GM12872 (cell line): ENCODE measurements around the gene AGRN.

ENCODE experiments used
- TF ChIP-seq, protein P1 (sequence below): IDR thresholded peaks from 3 replicates; pipeline ENCODE4 v1.5.1; 2011; ENCODE audit warnings: low read depth, mild to moderate bottlenecking, low read length, moderate library complexity; ENCODE audit not compliant: insufficient read depth

The AGRN gene

GRCh38 chr1:1013105-1013921 lies 6.6 kb upstream of the AGRN start, which contains the start of gene ISG15:
TSS of gene ISG15 (plus strand) at chr1:1013497. CDS start at chr1:1013574, 77 bp downstream.
- TF ChIP-seq, protein P1, sequence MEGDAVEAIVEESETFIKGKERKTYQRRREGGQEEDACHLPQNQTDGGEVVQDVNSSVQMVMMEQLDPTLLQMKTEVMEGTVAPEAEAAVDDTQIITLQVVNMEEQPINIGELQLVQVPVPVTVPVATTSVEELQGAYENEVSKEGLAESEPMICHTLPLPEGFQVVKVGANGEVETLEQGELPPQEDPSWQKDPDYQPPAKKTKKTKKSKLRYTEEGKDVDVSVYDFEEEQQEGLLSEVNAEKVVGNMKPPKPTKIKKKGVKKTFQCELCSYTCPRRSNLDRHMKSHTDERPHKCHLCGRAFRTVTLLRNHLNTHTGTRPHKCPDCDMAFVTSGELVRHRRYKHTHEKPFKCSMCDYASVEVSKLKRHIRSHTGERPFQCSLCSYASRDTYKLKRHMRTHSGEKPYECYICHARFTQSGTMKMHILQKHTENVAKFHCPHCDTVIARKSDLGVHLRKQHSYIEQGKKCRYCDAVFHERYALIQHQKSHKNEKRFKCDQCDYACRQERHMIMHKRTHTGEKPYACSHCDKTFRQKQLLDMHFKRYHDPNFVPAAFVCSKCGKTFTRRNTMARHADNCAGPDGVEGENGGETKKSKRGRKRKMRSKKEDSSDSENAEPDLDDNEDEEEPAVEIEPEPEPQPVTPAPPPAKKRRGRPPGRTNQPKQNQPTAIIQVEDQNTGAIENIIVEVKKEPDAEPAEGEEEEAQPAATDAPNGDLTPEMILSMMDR = no peak

DNA sequence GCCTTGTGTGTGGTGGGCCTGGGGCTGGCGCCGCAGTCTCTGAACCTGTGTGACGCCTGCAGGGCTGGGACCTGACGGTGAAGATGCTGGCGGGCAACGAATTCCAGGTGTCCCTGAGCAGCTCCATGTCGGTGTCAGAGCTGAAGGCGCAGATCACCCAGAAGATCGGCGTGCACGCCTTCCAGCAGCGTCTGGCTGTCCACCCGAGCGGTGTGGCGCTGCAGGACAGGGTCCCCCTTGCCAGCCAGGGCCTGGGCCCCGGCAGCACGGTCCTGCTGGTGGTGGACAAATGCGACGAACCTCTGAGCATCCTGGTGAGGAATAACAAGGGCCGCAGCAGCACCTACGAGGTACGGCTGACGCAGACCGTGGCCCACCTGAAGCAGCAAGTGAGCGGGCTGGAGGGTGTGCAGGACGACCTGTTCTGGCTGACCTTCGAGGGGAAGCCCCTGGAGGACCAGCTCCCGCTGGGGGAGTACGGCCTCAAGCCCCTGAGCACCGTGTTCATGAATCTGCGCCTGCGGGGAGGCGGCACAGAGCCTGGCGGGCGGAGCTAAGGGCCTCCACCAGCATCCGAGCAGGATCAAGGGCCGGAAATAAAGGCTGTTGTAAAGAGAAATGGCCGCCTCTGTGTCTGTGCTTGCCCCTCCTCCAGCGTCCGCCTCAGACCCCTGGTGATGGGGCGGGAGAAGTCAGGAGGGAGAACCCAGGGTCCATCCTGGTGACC lies 5.8 kb upstream of the AGRN start:
- TF ChIP-seq, protein P1 = no peak

DNA sequence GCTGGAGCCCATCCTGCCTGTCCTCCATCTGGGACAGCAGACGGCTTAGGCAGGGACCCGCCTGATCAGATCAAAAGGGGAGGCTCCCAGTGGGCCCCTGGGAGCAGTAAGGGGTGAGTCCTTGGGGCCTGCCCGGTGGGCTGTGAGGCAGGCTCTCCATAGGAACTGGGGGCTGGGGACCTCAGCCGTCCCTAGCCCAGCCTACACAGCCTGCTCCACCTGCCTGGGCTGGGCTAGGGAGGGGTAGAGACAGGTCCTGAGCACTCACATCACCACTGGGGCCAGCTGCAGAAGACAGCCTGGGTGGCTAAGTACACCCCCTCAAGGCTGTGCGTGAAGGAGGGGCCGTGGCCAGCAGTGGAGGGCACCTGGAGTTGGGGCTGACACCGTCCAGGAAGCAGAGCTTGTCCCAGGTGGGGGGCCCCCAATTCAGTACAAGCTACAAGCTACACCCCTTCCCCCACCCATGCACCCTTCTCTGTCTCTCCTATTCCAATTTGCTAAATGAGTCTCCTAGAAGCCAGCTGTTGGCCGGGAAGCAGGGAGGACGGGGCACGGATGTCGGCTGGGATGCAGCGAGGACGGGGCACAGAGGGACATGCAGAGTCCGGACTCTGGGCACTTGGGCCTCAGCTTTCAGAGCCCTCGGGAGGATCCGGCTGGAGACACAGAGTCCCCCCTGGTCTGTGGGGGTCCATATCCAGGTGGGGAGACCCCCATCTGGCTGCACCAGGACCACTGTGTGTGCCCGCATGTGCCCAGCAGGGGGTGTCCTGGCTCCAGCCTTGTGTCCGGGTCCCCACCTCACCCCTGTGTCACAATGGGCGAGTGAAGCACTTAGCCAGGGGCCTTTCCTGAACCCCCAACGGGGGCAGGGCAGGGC lies 4.9 kb upstream of the AGRN start:
- TF ChIP-seq, protein P1 = peak; percentile 60; the same call in 2 of the 3 replicates

- TF ChIP-seq, protein P1 = peak; percentile 55
Measured at GRCh38 chr1:1019122-1019999, 559 bp upstream of the AGRN start.

GRCh38 chr1:1020415-1021009 lies 592 bp downstream of the AGRN start:
- TF ChIP-seq, protein P1 = no peak

DNA sequence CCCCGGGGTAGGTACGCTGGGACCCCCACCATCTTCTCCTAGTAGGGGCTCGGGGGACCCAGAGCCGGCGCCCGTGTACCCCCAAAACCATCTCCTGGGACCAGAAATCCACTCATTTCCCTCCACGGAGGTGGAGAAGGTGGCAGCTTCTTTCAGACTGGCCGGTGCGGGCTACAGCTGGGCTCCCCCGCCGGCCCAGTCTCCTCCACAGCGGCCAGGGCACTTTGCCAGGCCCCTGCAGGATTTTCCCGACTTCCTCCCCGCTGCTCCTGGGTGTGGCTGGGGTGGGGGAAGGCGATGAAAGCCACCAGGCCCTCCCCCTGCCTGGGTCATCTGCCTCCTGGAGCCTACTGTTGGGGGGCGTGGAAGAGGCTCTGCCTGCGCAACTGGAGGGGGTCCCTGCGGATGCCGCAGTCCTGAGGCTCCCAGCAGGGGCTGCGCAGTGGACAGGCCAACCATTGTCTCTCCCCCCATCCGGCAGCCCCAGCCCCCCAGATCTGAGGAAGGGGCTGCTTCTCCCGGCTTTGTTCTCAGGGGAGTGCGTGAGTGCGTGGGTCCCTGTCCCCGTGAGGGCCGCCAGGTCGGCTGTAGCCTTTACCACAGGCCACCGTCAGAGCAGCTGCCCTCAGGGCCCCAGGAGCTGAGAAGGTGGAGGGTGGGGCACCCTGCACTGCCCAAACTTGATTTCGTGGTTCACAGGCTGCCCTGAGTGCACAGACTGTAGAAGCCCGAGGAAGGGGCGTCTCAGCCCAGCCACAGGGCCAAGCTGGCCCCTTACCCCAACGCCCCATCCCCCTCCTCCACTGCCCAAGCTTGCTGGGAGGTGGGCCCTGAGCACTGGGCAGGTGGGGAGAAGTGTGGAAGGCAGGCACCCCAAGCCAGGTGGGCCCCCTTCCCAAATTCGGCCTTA lies 1.3 kb downstream of the AGRN start:
- TF ChIP-seq, protein P1 = no peak
